PFSK-1 (cell line): Measurements from ENCODE around the gene TENT4A.

Experiments
- FOXP2 ChIP-seq: optimal IDR thresholded peaks from 2 replicates; pipeline ENCODE3; 2011; ENCODE audit warnings: borderline replicate concordance, control low read depth, inconsistent platforms; ENCODE audit not compliant: insufficient read depth; ENCODE audit errors: extremely low read length, extremely low read depth
- POLR2AphosphoS5 ChIP-seq: IDR thresholded peaks from 2 replicates; pipeline ENCODE4 v1.6.1; 2012; ENCODE audit warnings: low read depth, mild to moderate bottlenecking, control low read depth, low read length, moderate library complexity
- REST ChIP-seq, 2 experiments: IDR thresholded peaks; 2 replicates each; pipeline versions ENCODE4 v1.6.1 to v1.8.0; 2011 to 2012; ENCODE audit warnings: low read depth in 2 of 2, low read length in 2 of 2, control low read depth in 1 of 2, inconsistent platforms in 1 of 2, mild to moderate bottlenecking in 1 of 2, moderate library complexity in 1 of 2; ENCODE audit not compliant: insufficient read depth in 1 of 2
- SIN3A ChIP-seq: IDR thresholded peaks from 2 replicates; pipeline ENCODE4 v1.6.1; 2012; ENCODE audit warnings: mild to moderate bottlenecking, low read length, moderate library complexity, borderline replicate concordance; ENCODE audit not compliant: insufficient read depth
- TAF1 ChIP-seq: IDR thresholded peaks from 2 replicates; pipeline ENCODE4 v1.6.1; 2012; ENCODE audit warnings: low read length, control low read depth, borderline replicate concordance; ENCODE audit not compliant: insufficient read depth

TENT4A gene

DNA sequence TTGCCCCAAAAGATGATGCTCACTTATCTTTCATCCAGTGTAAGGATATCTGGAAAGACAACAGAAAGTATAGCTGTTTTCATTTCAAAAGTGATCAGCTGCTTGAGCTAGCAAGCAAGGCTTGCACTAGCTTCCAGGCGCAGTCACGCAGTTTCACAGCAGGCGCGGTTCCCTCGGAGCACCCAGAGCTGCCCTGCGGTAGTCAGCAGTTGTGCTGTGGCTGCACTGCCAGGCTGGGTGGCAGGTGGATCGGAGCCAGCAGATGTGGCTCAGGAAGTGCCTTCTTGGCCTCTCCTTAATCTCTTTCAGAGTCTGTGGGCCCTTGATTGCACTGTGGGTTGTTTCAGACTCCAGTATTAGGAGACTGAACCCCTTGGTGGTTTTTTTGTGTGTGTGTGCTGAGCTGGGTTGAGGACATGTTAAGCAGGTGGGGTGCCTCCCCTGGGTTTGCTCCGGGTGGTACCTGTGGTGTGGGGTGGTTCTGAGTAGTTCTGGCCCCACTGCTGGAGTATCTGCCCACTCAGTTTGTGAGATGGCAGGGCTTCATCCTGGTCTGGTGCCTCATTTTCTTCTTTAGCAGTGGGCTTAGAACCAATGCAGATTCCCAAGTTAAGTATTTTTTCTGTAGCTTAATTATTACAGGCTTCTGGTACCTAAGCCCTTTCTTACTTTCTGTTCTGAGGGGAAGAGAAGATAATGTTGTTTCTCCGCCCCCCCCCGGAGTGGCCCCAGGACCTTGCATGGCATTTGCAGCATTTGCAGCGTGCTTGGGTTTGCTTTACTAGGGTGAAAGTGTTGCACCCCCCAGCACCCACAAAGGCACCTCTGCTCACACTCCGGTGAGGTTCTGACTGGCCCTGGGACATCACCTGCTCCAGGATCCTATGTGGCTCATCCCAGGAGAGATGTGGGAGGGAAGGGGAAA lies 16.4 kb downstream of the TENT4A start:
- TF ChIP-seq FOXP2 (no peak), REST (IDR thresholded peaks at IDR 0.05; ENCODE audit: insufficient read depth in 1 of 2, low read depth in 2 of 2, low read length in 2 of 2) (no peak), POLR2AphosphoS5 (no peak), SIN3A (no peak), TAF1 (no peak)

DNA sequence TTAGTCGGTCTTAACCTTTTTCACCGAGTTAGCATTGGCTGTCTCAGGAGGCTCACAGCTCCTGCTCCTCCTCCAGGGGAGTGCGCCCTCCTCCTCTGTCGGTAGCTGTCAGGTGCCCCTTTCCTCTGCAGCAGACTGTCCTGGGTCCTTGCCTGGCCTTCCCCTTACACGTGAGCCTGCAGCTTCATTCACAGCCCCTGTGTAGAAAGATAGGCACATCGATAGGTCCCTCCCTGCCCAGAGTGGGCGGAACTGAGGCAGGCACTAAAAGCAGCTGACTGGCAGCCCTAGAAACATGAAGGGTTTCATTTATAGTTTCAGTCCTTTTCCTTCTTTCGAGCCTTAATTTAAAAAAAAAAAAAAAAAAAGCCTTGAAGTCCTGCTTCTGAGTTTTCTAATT lies 17.2 kb downstream of the TENT4A start:
- TF ChIP-seq REST (IDR thresholded peaks at IDR 0.05; ENCODE audit: insufficient read depth in 1 of 2, low read depth in 2 of 2, low read length in 2 of 2): no peak
- TF ChIP-seq FOXP2: no peak
- no peak for TF ChIP-seq SIN3A
- no peak for TF ChIP-seq POLR2AphosphoS5

DNA sequence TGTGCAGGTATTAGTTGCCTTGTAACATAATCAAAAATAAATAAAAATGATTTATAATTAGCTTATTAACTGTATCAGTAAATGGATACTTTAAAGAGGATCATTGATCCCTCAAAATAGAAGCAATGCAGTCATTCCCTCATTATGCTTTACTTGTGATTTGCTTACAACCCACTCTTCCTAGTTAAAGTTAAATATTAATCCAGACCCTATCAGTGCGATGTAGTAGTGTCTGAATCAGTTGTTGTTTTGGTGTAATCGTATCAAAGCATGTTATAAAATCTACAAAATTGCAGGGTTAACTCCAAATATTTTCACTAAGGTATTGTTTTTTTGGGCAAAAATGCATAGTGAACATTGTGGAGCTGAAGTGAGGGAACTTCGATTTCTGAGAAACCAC lies 17.6 kb downstream of the TENT4A start:
- TF ChIP-seq SIN3A (no peak), FOXP2 (no peak), POLR2AphosphoS5 (no peak), TAF1 (no peak), REST (IDR thresholded peaks at IDR 0.05; ENCODE audit: insufficient read depth in 1 of 2, low read depth in 2 of 2, low read length in 2 of 2) (no peak)

- TF ChIP-seq REST (IDR thresholded peaks at IDR 0.05; ENCODE audit: insufficient read depth in 1 of 2, low read depth in 2 of 2, low read length in 2 of 2) (no peak), FOXP2 (no peak), POLR2AphosphoS5 (no peak), SIN3A (no peak), TAF1 (no peak)
These were observed 18.4 kb downstream of the TENT4A start for GRCh38 chr5:6731465-6732237.
